ENCODE results near the gene PNLIPRP2.

PNLIPRP2 gene

GRCh38 chr10:116612107-116612769 is 8.5 kb upstream of the PNLIPRP2 start:
- DNase-seq (ENCODE audit: low spot score), result no peak

GRCh38 chr10:116613471-116613870 is 7.3 kb upstream of the PNLIPRP2 start:
- DNase-seq (ENCODE audit: low spot score), result no peak

DNA sequence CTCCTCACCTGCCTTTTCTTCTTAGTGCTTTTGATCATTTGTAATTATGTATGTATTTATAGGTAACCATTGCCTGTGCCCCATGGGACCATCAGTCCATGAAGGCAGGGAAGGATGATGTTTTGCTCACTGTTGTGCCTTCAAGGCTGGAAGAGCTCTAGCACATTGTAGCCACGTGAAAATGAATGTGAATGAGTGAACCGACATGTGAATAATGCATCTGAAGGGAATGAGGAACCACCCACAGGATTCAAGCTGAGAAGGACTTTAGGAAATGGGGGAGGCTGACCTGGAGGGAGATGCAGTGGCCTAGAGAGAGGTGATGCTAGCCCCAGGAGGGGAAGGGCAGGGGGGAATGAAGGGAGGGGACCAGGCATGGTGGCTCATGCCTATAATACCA is 6.0 kb upstream of the PNLIPRP2 start:
- DNase-seq (ENCODE audit: low spot score), result no peak

GRCh38 chr10:116615199-116615776 is 5.5 kb upstream of the PNLIPRP2 start:
- DNase-seq (ENCODE audit: low spot score), result no peak

DNA sequence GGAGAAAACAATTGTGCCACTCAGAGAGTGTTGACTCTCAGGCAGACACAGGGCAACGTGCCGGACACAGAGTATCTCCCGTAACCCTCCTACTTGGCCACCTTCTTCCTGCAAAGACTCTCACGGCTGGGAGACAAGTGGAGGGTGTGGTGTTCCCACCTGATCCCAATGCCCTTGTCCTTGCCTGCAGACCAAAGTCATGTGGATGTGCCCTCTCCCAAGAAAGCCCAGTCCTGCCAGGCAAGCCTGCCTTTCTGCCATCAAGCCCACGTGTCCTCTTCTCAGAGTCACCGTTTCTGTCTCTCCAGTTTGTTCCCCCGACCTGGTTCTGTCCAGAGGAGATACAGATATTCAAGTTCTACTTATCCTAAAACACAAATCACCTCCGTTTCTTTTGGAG is 723 bp downstream of the PNLIPRP2 start:
- DNase-seq (ENCODE audit: low spot score), result no peak

- DNase-seq (ENCODE audit: low spot score), result no peak
Measured at GRCh38 chr10:116621934-116622655, 1.3 kb downstream of the PNLIPRP2 start.

- DNase-seq (ENCODE audit: low spot score), result no peak
Measured at GRCh38 chr10:116625845-116626244, 5.1 kb downstream of the PNLIPRP2 start.

DNA sequence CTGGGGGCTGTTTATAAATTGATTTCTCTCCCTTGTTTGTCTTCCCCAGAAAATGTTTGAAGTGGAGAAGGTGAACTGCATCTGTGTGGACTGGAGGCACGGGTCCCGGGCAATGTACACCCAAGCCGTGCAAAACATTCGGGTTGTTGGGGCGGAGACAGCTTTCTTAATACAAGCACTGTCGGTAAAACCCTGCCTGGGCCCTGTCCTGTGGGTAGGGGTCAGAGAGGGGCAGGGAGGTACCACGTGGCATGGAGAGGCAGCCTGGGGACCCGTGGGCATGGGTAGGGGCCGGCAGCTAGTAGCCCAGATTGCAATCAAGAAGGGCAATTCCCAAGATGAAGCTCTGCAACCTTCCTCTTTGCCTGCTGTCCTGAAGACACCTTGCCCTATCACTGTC is 6.1 kb downstream of the PNLIPRP2 start:
- DNase-seq (ENCODE audit: low spot score), result no peak

DNA sequence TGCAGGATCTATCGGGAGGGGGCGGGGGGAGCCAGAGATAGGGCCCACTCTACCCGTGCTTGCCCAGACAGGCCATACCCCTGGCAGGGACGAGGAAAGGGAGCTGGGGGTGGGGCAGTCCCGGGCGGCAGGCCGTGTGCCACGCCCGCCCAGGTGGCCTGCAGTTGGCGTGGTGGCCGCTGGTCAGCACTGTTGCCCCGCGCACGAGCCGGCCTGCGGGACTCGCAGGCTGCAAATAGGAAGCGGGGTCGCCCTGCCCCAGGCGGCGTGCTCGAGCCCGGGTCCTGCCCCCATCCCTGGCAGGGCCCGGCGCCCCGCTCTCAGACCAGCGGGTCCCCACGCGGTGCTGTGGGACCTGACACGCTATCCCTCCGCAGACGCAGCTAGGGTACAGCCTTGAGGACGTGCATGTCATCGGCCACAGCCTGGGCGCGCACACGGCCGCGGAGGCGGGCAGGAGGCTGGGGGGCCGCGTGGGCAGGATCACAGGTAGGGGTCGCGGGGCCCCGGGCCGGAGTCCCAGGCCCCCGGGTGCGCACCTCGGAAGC is 6.7 kb downstream of the PNLIPRP2 start:
- DNase-seq (ENCODE audit: low spot score), result no peak

DNA sequence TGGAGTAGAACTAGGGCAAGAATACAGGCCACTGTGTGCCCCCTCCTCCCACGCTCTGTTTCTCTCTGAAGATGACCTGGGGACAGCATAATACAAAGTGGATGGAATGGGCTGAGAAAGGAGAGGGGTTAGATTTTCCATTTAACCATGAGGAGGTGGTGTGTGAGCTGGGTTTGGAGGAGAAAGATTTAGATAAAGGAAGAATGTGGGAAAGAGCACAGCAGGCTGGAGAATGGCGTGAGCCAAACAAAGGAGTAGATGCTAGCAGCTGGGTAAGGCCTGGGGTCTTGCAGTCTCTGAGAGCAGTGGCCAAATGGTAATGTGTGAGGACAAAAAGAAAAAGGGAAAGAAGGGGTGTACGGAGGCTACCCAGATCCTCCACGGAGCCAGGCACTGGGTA is 8.6 kb downstream of the PNLIPRP2 start:
- DNase-seq (ENCODE audit: low spot score), result no peak

GRCh38 chr10:116630020-116630419 is 9.3 kb downstream of the PNLIPRP2 start:
- no peak for DNase-seq (ENCODE audit: low spot score)

- DNase-seq (ENCODE audit: low spot score), result no peak
Measured at GRCh38 chr10:116631871-116632295, 11.1 kb downstream of the PNLIPRP2 start.

- no peak for DNase-seq (ENCODE audit: low spot score)
Measured at GRCh38 chr10:116632596-116633215, 12.0 kb downstream of the PNLIPRP2 start.

GRCh38 chr10:116633216-116633600 is 12.5 kb downstream of the PNLIPRP2 start:
- DNase-seq (ENCODE audit: low spot score), result no peak

- DNase-seq (ENCODE audit: low spot score), result no peak
Measured at GRCh38 chr10:116634126-116634975, 13.6 kb downstream of the PNLIPRP2 start.

GRCh38 chr10:116636385-116636784 is 15.6 kb downstream of the PNLIPRP2 start:
- no peak for DNase-seq (ENCODE audit: low spot score)

DNA sequence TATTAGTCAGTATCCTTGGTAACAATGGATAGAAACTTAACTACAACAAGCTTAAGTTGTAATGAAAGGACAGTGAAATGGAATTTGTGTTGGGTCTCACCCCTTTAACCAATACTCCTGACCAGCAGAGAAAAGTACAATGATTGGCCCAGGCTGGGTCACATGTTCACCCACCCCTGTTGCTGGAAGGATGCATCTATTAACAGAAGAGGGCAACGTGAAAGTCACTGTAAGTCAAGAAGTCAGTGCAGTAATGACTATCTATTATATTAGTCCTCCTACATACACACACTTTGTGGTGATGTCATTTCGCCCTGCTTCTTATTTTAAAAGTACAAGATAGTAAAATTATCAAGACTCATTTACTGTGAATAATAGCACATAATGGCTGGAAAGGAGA is 16.2 kb downstream of the PNLIPRP2 start:
- no peak for DNase-seq (ENCODE audit: low spot score)

DNA sequence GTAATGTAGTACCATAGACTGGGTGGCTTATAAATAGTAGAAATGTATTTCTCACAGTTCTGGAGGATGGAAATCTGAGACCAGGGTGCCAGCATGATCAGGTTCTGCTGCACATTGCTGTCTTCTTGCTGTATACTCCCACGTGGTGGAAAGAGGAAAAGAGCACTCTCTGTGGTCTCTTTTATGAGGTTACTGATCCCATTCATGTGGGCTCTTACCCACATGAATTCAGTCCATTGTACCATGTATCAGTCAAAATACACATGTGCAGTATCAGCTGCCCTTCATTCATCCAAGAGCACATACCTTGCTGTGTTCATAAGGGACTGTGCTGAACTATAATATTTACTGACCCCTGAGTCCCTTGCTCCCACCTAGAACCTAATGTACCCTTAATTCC is 17.1 kb downstream of the PNLIPRP2 start:
- DNase-seq (ENCODE audit: low spot score), result no peak

DNA sequence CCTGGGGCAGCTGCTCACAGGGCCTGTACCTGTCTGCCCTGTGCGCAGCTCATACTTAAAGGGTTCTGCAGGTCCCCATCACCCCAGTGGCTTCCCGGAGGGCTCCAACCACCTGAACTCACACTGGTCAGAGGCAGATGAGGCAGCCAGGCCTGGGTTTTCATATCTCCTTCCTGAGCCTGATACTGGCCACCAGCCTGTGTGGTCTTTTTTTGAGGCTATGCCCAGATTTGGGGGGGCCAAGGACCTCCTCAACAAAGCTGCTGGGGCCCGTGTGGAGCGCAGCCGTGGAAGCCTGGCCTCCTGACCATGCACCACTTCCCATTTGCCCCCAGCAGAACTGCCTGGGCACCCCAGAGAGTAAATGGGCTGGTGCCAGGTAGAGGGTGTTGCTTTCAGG is 25.7 kb downstream of the PNLIPRP2 start:
- no peak for DNase-seq (ENCODE audit: low spot score)

GRCh38 chr10:116648903-116649302 is 28.1 kb downstream of the PNLIPRP2 start:
- DNase-seq (ENCODE audit: low spot score), result no peak

DNA sequence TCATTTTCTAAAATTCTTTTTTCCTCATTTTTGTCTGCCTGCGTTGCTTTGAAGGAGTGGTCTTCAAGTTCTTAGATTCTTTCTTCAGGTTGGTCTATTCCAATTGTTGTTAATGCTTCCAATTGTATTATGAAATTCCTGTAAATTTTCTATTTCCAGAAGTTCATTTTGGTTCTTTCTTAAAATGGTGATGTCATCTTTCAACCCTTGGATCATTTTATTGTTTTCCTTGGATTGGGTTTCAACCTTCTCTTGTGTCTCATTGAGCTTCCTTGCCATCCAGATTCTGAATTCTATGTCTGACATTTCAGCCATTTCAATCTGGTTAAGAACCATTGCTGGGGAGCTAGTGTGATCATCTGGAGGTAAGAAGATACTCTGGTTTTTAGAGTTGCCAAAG is 33.1 kb downstream of the PNLIPRP2 start:
- DNase-seq (ENCODE audit: low spot score), result no peak

DNA sequence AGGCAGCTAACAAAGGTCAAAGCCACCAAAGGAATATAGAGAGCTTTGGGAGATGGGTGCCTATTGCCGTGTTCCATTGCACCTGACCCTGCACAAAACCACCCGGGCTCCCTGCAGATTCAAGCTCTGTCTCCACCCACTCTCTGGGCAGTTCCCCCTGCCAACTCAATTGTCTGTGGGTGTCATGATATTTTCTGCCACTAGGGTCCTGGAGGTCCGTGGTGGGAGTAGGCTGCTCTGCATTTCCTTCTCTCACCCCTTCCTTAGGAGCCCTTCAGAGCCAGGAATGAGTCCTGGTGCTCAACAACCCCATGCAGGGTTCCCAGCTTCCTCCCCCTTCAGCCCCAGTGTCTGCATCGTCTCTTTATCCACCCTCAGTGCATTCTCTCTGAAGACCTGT is 34.1 kb downstream of the PNLIPRP2 start:
- DNase-seq (ENCODE audit: low spot score), result no peak
